ENCODE results near the gene PITPNB.

The PITPNB gene

GRCh38 chr22:27919222-27919941 lies at the start of gene PITPNB:
PITPNB (minus strand) TSS chr22:27919256; CDS start chr22:27919191, 65 bp downstream.
- DNase-seq, result peak; percentile 96

GRCh38 chr22:27966168-27967064 lies 47.4 kb upstream of the PITPNB start:
- DNase-seq, result no peak

- no peak for DNase-seq
Measured at GRCh38 chr22:27962268-27963044, 43.4 kb upstream of the PITPNB start.

- DNase-seq, result no peak
Measured at GRCh38 chr22:27961680-27962079, 42.6 kb upstream of the PITPNB start.

GRCh38 chr22:27961182-27961581 lies 42.1 kb upstream of the PITPNB start:
- no peak for DNase-seq

- DNase-seq, result no peak
Measured at GRCh38 chr22:27959335-27960090, 40.5 kb upstream of the PITPNB start.

- DNase-seq, result no peak
Measured at GRCh38 chr22:27952779-27953178, 33.7 kb upstream of the PITPNB start.

GRCh38 chr22:27952091-27952490 lies 33.0 kb upstream of the PITPNB start:
- peak; percentile 43 for DNase-seq

- no peak for DNase-seq
Measured at GRCh38 chr22:27949421-27949820, 30.4 kb upstream of the PITPNB start.

- no peak for DNase-seq
Measured at GRCh38 chr22:27948569-27948968, 29.5 kb upstream of the PITPNB start.

- no peak for DNase-seq
Measured at GRCh38 chr22:27947448-27947847, 28.4 kb upstream of the PITPNB start.

- DNase-seq, result no peak
Measured at GRCh38 chr22:27941143-27941542, 22.1 kb upstream of the PITPNB start.

- DNase-seq, result no peak
Measured at GRCh38 chr22:27937453-27937852, 18.4 kb upstream of the PITPNB start.

- no peak for DNase-seq
Measured at GRCh38 chr22:27935897-27936296, 16.8 kb upstream of the PITPNB start.

GRCh38 chr22:27934069-27934468 lies 15.0 kb upstream of the PITPNB start:
- peak; percentile 35 for DNase-seq

GRCh38 chr22:27933186-27933983 lies 14.3 kb upstream of the PITPNB start:
- DNase-seq, result no peak

GRCh38 chr22:27930331-27931060 lies 11.4 kb upstream of the PITPNB start:
- no peak for DNase-seq

GRCh38 chr22:27927608-27928007 lies 8.6 kb upstream of the PITPNB start:
- no peak for DNase-seq

GRCh38 chr22:27925331-27925730 lies 6.3 kb upstream of the PITPNB start:
- no peak for DNase-seq

- peak; percentile 9 for DNase-seq
Measured at GRCh38 chr22:27919942-27920755, 1.1 kb upstream of the PITPNB start.

All from hematopoietic multipotent progenitor cell treated with erythropoietin and hydrocortisone succinate and interleukin-3 and kit ligand, for 8 days (in vitro differentiated cells).